ENCODE data around the gene TOM1L1.
"Not testable (repeated sequence)": the region's sequence is repeated elsewhere in the genome, so short reads cannot be mapped to it uniquely, and the experiment has no call there.

TOM1L1 gene, protein sequence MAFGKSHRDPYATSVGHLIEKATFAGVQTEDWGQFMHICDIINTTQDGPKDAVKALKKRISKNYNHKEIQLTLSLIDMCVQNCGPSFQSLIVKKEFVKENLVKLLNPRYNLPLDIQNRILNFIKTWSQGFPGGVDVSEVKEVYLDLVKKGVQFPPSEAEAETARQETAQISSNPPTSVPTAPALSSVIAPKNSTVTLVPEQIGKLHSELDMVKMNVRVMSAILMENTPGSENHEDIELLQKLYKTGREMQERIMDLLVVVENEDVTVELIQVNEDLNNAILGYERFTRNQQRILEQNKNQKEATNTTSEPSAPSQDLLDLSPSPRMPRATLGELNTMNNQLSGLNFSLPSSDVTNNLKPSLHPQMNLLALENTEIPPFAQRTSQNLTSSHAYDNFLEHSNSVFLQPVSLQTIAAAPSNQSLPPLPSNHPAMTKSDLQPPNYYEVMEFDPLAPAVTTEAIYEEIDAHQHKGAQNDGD

DNA sequence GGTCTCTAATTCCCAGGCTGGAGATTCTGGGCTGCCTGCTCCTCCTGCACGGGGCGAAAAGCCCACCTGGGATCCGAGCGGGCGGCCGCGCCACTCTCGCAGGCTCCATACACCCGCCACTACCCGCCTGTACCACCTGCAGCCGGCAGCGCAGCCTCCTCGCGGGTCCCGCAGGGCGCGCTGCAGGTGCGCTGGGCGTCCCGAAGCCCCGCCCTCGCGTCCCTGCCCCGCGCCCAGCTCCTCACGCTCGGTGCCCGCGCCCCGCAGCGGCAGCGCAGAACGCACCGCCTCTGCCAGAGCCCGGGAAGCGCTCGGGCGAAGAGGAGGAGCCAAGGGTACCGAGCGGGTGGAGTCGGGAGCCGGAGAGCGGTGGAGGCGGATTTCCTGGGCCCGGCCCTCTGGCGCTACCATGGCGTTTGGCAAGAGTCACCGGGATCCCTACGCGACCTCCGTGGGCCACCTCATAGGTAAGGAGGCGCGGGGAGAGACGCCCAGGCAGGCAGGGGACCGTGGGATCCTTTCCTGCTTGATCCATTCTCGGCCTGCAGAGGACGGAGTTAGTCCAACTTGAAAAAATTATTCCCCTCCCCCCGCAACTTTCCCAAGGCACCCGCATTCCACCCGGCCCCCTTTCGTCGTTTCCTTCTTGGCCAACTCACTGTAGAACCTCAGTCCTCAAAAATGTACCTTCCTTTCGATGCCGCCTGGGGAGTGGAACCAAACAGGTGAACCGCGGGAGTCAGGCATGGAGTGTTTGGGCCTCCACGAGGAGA, at the start of gene TOM1L1:
TSS of gene TOM1L1 (plus strand) at position 396 of the 773 bp plus-strand sequence. CDS start at position 410, 14 bp downstream.
- DNase-seq = peak; percentile 81

DNA sequence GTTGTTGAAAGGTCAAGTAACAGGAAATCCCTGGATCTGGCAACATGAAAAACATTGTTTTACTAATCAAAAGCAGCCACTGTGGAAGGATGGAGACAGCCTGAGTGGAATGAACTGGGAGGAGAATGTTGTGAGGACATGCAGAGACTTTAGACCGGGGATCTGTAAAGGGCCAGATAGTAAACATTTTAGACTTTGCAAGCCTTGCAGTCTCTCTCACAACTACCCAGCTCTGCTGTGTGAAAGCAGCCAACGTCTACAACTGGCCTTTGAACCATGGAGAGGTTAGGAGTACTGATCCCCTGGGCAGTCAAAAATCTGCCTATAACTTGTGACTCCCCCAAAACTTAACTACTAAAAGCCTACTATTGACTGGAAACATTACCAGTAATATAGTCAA, 41.5 kb upstream of the TOM1L1 start:
- DNase-seq = no peak

DNA sequence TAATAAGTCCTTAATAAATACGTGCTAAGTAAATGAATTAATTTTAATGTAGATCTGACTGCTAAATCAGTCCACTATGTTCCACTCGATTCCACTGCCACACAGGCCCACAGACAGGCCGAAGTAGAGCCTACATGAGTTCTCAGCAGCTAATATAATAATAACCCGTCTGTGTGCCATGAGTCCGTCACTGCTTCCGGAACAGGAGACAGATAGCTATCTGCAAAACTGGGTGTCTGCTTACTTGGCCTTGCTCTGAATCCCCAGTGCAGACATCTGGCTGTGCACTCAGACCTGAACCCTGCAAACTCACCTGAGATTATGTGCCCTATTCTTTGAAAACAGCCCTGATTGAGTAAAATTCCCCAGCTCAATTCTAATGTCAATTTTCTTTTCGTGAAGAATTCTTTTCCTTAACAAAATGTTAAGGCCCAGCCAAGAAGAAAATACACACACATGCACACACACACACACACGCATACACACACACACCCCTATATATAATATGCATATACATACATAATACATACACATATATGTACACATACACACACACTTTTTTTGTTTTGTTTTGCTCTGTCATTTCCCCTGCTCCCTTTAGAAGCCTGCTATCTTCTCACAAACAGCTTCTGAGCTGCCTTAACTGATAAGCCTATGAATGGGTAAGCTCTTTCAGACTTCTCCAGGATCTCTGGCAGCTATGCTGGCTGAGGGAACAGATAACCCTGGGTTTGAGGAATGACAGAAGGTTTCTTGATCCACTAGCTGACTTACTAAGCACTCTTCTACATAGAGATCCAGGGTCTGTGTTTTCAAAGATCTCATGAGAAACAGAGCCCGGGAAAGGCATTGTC, 39.8 kb upstream of the TOM1L1 start:
- DNase-seq = peak; percentile 89

DNA sequence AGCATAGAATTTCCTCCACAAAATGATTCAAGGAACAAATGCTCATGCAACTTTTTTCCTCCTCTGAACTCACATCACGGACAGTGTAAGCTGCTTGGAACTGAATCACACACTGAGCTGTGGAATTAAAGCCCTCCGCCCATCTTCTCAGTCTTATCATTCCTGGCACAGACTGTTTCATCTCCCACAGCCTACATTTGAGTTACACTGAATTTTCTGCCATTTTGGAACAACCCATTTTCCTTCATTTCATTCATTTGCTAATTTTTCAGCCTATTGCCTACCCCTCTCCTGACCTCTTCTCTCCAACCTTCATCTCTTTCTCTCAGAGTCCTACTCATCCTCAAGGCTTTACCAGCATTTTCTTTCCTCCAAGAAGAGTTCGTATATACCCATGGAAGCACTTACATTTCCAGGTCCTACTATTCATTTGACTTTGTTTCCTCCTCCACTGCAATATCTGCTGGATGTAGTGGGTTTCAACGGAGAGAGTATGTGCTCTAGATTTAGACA, 39.1 kb upstream of the TOM1L1 start:
- DNase-seq = peak; percentile 78

DNA sequence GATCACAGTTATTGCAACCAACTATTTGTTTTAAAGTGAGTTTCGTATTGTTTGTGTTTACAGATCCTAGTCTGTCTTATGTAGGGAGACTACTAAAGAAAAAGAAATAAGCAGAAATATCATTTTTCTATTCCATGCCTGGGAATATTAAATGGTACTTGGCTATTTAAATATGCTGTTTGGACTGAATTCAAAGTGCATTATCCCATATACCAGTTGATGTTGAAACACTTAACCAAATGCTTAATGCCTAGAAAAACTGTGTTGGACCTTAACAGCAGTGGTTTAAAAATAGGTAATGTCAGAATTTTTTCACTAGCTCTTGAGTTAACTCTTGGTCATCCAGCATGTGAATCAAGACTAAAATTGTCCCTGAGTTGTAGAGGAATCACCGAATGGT, 37.5 kb upstream of the TOM1L1 start:
- no peak for DNase-seq

DNA sequence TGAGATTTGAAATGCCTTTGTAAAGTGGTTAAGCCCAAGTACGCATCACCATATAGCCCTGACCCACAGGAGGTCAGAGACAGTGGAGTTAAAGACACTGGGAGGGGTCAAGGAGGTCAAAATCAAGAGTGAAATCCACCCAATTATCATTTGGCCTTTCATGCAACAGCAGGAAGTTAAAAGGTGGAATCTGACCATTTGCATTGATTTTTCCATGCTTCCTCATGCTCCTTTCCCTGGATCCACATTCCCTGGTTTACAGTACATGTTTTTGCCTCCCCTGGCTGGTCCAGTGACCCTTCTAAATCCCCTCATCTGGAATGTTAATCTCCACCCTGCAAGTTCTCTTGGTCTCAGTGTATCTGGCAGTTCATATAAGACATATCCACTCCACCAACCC, 36.6 kb upstream of the TOM1L1 start:
- no peak for DNase-seq

DNA sequence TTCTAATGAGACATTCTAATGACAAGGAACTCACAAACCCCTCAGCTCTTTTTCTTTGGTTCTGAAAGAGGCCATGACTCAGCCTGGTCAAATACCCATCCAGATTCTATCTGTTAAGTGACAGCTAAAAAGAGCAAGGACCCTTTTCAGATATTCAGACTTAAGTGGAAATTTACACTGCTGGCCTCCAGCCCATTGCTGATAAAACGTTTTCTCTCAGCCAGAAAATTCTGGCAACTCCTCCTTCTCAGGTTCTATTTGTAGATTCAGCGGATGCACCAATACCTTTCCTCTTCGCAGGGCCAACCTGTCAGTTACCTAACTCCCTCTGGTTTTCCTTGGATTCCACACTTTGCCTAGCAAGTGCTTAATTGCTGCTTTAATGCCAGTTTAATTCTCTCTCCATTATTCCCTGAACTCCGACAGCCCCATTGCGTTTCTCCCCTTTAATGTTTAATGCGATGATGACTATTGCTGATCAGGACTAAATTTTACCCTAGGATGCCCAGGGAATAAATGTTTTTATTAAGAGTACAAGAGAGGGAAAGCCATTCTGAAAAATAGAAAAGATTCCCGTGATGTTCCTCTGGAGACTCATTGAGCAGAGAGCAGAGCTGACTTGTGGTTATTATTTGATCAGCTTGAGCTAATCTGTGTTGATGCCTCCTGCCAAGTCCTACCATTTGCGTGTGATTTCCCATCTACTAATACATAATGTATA, 35.9 kb upstream of the TOM1L1 start:
- peak; percentile 18 for DNase-seq

DNA sequence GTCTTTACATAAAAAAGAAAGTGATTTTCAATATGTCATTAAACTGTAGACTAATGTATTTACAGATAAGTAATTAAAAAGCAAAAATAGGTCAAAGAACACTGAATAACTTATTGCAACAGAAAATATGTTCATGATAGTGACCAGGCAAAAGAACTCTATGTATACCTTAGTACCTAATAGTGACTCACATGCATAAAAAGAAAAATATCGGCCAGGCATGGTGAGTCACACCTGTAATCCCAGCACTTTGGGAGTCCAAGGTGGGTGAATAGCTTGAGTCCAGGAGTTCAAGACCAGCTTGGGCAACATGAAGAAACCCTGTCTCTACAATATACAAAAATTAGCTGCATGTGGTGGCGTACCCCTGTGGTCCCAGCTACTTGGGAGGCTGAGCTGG, 33.0 kb upstream of the TOM1L1 start:
- no peak for DNase-seq

DNA sequence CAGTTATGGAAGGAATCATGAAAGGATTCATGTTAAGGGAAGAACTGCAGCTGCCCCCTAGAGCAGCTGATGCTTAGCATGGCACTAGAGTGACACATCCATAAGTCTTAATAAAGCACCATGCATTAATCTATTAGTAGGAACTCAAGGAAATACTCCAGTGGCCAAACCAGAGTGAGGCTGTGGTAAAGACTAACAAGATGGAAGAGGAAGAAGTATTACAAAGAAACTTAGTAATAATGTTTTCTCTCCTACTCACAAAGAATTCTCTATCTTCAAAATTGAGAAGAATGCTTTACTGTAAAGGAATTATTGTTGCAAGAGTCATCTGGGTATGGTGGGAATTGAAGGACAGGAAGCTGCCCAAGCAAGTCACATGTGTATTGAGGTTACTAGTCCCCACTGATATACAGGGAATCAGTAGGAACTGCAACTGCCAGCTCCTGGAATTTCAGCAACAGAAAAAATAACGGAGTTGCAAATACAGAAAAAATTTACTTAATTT, 29.9 kb upstream of the TOM1L1 start:
- no peak for DNase-seq

DNA sequence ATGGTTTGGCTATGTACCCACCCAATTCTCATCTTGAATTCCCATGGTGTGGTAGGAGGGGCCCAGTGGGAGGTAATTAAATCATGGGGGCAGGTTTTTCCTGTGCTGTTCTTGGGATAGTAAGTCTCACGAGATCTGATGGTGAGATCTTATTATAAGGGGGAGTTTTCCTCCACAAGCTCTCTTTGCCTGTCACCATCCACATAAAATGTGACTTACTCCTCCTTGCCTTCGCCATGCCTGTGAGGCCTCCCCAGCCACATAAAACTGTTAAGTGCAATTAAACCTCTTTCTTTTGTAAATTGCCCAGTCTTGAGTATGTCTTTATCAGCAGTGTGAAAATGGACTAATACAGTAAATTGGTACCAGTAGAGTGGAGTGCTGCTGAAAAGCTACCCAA, 24.7 kb upstream of the TOM1L1 start:
- not testable (repeated sequence) for DNase-seq

DNA sequence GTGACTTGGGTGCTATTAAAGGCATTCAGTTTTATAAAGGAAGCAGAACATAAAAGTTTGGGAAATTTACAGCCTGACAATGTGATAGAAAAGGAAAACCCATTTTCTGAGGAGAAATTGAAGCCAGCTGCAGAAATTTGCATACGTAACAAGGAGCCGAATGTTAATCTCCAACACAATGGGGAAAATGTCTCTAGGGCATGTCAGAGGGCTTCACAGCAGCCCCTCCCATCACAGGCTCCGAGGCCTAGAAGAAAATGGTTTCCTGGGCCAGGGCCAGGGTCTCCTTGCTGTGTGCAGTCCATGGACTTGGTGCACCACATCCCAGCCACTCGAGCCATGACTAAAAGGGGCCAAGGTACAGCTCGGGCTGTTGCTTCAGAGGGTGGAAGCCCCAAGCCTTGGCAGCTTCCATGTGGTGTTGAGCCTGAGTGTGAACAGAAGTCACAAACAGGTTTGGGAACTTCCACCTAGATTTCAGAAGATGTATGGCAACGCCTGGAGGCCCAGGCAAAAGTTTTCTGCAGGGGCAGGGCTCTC, 23.9 kb upstream of the TOM1L1 start:
- no peak for DNase-seq

DNA sequence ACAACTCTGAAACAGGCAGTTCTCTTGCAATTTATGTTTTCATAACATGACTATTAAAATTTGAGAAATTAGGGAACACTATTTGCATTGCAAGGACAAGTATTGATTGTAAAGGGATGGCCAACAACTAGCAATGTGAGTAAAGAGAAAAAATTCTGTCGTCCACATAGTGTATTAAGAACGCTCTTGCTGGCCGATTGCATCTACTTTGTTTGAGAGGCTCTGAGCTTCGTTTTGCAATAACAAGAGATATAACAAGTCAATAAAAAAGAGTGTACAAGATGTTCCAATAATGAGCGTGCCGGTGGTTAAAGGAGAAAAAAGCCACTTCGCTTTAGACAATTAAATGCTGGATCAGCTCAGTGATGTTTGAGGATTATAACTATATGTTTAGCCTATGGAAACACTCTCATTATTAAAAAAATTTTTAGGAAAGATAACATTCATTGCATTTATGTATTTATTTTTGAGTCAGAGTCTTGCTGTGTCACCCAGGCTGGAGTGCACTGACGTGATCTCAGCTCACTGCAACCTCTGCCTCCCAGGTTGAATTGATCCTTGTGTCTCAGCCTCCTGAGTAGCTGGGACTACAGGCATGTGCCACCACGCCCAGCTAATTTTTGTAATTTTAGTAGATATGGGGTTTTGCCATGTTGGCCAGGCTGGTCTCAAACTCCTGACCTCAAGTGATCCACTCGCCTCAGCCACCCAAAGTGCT, 19.2 kb upstream of the TOM1L1 start:
- no peak for DNase-seq

DNA sequence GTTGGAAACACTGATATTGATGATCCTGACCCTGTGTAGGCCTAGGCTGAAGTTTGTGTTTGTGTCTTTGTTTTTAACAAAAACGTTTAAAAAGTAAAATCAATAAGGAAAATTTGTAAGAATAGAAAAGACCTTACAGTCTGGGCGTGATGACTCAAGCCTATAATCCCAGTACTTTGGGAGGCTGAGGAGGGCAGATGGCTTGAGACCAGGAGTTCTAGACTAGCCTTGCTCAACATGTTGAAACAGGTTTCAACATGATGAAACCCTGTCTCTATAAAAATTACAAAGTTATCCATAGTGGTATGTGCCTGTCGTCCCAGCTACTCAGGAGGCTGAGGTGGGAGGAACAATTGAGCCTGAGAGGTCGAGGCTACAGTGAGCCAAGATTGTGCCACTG, 18.3 kb upstream of the TOM1L1 start:
- no peak for DNase-seq

DNA sequence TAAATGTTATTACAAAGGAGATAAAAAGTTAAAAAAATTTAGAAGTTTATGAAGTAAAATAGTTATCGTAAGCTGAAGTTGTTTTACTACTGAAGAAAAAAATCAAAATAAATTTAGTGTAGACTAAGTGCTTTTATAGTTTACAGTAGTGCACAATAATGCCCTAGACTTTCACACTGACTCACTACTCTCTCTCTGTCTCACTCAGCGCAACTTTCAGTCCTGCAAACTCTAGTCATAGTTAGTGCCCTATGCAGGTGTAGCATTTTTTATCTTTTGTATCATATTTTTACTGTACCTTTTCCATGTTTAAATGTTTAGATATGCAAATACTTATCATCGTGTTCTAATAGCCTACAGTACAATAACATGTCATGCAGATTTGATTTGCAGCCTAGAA, 17.7 kb upstream of the TOM1L1 start:
- no peak for DNase-seq

DNA sequence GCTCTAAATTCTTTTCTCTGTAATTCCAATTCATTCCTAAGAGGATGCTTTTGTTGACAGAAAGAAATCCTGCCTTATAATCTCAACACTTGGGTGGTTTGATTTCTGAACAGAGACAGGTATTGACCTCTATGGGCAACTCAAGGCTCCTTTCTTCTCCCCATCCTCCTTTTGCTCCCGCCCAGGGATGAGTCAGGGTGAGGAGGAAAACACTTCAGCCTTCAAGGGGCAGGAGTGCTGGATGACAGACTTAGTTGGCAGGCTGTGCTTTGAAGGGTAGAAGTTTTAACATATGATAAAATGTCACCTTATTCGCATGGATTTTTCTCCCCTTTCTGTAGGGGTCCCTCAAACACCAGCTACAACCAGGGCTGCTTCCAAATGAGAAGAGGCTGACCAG, 16.7 kb upstream of the TOM1L1 start:
- no peak for DNase-seq

DNA sequence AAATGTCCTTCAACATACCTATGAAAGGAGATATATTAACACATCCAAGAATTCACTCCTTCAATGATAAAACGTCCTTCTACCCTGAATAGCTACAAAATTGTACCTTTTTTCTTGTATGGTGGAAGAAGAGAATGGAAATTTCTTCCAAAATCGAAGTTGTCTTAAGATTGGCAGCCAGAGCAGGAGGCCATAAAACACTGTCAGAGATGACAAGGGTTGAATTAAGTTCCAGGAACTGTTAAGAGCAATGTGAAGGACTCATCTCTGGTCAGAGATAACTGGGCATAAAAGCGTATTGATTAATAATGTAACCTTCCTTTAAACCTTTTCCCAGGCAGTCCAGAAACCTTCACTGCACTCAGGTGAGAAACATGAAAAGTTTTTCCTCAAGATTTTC, 12.9 kb upstream of the TOM1L1 start:
- no peak for DNase-seq

DNA sequence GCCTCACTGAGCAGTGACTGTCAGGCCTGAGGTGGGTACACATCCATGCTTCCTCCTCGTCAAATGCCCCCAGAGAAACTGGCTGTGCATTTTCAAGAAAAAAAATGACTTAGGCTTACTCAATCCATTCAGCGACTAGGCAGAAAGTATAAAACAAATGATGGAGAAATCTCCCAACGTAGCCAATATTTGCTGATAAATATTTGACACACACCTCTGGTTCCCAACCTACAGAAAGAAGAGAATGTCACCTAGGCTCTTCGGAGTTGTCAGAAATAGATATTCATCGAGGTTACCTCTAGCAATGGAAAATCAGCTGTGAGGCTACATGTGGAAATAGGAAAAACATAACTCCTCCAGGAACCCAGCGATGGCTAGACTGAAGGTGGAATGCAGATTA, 12.4 kb upstream of the TOM1L1 start:
- DNase-seq = no peak

DNA sequence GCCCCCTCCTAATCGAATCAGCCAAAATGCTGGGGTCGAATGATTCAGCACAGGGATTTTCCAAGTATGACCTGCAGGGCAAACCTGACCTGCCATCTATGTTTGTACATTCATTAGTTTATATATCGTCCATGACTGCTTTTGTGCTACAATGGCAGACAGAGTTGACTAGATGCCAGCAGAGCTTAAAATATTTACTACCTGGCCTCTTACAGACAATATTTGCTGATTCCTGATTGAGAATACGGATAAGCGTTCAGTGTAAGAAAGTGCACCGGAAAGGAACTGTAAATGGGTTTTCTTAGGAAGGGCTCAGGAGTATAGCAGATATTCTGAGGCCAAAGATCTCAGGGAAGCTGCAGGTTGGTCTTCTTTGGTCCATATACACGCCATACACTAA, 11.7 kb upstream of the TOM1L1 start:
- DNase-seq = no peak

DNA sequence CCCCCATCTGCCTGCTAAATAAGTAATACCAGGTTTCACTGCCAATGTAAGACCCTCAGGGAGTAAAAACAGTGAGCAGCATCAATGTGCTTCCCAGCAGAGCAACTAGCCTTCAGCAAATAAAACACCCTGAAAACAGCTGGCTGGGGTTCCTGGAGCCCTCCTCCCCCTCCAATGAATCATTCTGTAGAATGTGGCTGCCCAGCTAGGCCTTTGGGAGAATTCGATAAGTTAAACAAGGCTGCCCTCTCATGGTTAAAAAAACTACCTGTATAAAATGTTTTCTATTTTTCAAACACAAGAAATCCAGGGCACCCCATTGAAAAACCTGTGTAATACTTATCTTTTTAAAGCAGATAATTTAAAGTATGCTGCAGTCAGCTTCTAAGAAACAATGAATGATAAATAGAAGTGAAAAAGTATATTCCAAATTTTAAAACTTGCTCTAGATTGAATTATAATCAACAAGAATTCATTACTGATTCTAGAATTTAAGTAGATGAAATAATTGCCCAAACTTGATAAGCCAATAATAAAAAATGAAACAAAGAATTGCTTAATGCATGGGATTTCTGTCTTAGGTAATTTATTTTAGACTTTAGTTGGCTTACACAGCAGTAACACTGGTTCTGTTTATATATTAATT, 9.4 kb upstream of the TOM1L1 start:
- peak; percentile 86 for DNase-seq

DNA sequence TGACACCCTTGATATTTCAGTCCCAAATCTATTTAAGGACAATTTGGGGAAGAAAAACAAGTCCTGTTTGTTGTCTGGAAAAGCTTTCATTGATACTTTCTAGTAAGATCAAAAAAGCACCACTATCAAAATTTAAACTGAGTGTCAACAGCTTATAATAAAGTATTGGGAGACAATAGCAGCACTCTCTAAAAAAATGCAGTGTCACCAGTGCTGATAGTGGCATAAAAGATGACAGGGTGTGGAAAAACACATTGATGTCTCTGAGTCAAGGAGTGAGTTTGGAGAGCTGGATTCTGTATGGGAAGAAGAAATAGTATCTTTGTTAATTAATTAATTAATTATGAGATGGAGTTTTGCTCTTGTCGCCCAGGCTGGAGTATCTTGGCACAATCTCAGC, 8.3 kb upstream of the TOM1L1 start:
- DNase-seq = peak; percentile 8

DNA sequence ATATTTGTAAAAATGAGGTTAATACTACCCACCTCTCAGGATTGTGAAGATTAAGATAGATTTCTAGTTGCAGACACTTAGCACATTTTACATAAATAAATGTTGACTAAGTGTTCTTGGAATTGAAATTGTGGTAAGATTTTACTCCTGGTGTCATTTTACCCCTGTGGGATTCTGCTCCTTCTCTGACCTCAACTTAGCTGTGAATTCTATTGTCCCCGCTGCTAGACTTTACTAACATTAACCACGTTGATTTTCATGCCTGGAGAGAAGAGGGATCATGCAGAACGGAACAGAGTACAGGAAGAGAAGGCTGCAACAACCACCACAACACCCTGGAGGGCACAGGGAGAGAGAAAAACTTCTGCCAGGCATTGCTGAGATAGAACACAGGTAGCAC, 2.1 kb upstream of the TOM1L1 start:
- DNase-seq = no peak

Data from hematopoietic multipotent progenitor cell treated with erythropoietin and hydrocortisone succinate and interleukin-3 and kit ligand, for 6 days (in vitro differentiated cells).